SK-N-SH (cell line): ENCODE measurements around the gene RRN3.
"Not testable (repeated sequence)": the region's sequence is repeated elsewhere in the genome, so short reads cannot be mapped to it uniquely, and the experiment has no call there.

Experiments
- EP300 ChIP-seq, 2 experiments: IDR thresholded peaks; 2 replicates each; pipeline versions ENCODE4 v1.4.0 to v1.6.1; 2012; ENCODE audit warnings: borderline replicate concordance in 1 of 2, low read depth in 1 of 2, low read length in 1 of 2
- GATA2 ChIP-seq: sonication (generic); formaldehyde crosslinking; IDR thresholded peaks from 2 replicates; pipeline ENCODE4 v1.5.0; 2020; ENCODE audit warnings: mild to moderate bottlenecking, missing genetic modification reagents
- MXI1 ChIP-seq: IDR thresholded peaks from 2 replicates; pipeline ENCODE4 v1.6.1; 2012; ENCODE audit warnings: mild to moderate bottlenecking, low read depth, low read length, improper control_type of control experiment
- POLR2AphosphoS5 ChIP-seq: IDR thresholded peaks from 2 replicates; pipeline ENCODE4 v1.6.1; 2012; ENCODE audit warnings: low read depth, low read length
- RFX5 ChIP-seq: IDR thresholded peaks from 2 replicates; pipeline ENCODE4 v1.6.1; 2012; ENCODE audit warnings: mild to moderate bottlenecking, improper control_type of control experiment, low read length
- TF ChIP-seq, protein P1 (sequence below): fragments of 200-600 bp; sonication (generic); IDR thresholded peaks from 2 replicates; pipeline ENCODE4 v1.6.1; 2017; ENCODE audit warnings: antibody characterized with exemption, mild to moderate bottlenecking, moderate library complexity
- TF ChIP-seq, protein P2 (sequence below): IDR thresholded peaks from 2 replicates; pipeline ENCODE4 v1.4.0; 2012; ENCODE audit warnings: low read depth

DNA sequence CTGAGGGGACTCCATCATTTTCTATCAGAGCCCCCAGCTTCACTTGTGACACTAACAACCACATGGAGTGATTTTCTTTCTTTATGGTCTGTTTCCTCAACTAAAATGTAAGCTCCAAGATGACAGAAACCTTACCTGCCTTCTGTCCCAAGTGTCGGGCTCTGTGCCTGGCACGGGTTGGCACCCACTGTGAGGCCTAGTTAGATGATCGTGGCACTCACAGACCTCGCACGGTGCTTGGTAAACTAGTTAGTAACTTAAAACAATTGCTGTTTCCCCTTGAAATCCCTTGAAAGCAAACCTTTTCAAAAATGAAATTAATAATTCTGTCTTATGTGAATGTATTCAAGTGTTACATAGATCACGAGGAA is 65.7 kb downstream of the RRN3 start:
- TF ChIP-seq, protein P1, sequence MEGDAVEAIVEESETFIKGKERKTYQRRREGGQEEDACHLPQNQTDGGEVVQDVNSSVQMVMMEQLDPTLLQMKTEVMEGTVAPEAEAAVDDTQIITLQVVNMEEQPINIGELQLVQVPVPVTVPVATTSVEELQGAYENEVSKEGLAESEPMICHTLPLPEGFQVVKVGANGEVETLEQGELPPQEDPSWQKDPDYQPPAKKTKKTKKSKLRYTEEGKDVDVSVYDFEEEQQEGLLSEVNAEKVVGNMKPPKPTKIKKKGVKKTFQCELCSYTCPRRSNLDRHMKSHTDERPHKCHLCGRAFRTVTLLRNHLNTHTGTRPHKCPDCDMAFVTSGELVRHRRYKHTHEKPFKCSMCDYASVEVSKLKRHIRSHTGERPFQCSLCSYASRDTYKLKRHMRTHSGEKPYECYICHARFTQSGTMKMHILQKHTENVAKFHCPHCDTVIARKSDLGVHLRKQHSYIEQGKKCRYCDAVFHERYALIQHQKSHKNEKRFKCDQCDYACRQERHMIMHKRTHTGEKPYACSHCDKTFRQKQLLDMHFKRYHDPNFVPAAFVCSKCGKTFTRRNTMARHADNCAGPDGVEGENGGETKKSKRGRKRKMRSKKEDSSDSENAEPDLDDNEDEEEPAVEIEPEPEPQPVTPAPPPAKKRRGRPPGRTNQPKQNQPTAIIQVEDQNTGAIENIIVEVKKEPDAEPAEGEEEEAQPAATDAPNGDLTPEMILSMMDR, result not testable (repeated sequence)
- TF ChIP-seq, protein P2, sequence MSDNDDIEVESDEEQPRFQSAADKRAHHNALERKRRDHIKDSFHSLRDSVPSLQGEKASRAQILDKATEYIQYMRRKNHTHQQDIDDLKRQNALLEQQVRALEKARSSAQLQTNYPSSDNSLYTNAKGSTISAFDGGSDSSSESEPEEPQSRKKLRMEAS, result not testable (repeated sequence)
- not testable (repeated sequence) for TF ChIP-seq POLR2AphosphoS5; EP300 (IDR thresholded peaks at IDR 0.05; ENCODE audit: borderline replicate concordance in 1 of 2, low read depth in 1 of 2, low read length in 1 of 2); MXI1; GATA2 (CRISPR knock-in tag); RFX5
